Measurements from ENCODE around the gene SCYGR5.

The SCYGR5 gene

GRCh38 chr2:227630322-227630721 lies 36.3 kb upstream of the SCYGR5 start:
- FAIRE-seq, result no peak
- no peak for DNase-seq (ENCODE audit: insufficient read length, low spot score)
- TF ChIP-seq CTCF (IDR thresholded peaks at IDR 0.05; ENCODE audit: insufficient read depth, missing control alignments), result no peak

GRCh38 chr2:227632827-227633226 lies 33.8 kb upstream of the SCYGR5 start:
- FAIRE-seq, result no peak
- TF ChIP-seq CTCF (IDR thresholded peaks at IDR 0.05; ENCODE audit: insufficient read depth, missing control alignments), result no peak
- DNase-seq (ENCODE audit: insufficient read length, low spot score), result no peak

- DNase-seq (ENCODE audit: insufficient read length, low spot score) (no peak), FAIRE-seq (no peak)
- no peak for TF ChIP-seq CTCF (IDR thresholded peaks at IDR 0.05; ENCODE audit: insufficient read depth, missing control alignments)
Observed at GRCh38 chr2:227634201-227634600, 32.4 kb upstream of the SCYGR5 start.

- TF ChIP-seq CTCF (IDR thresholded peaks at IDR 0.05; ENCODE audit: insufficient read depth, missing control alignments), result no peak
- FAIRE-seq, result no peak
Observed at GRCh38 chr2:227642656-227643055, 23.9 kb upstream of the SCYGR5 start.

GRCh38 chr2:227643990-227644551 lies 22.5 kb upstream of the SCYGR5 start:
- no peak for FAIRE-seq
- no peak for DNase-seq (ENCODE audit: insufficient read length, low spot score)
- no peak for TF ChIP-seq CTCF (IDR thresholded peaks at IDR 0.05; ENCODE audit: insufficient read depth, missing control alignments)

More at GRCh38 chr2:227642656-227643055, 23.9 kb upstream of the SCYGR5 start:
- no peak for DNase-seq (ENCODE audit: insufficient read length, low spot score)

- DNase-seq (ENCODE audit: insufficient read length, low spot score), result no peak
- no peak for TF ChIP-seq CTCF (IDR thresholded peaks at IDR 0.05; ENCODE audit: insufficient read depth, missing control alignments)
- FAIRE-seq, result no peak
Observed at GRCh38 chr2:227653419-227653818, 13.2 kb upstream of the SCYGR5 start.

GRCh38 chr2:227654426-227654825 lies 12.2 kb upstream of the SCYGR5 start:
- DNase-seq (ENCODE audit: insufficient read length, low spot score) (no peak), FAIRE-seq (no peak)
- no peak for TF ChIP-seq CTCF (IDR thresholded peaks at IDR 0.05; ENCODE audit: insufficient read depth, missing control alignments)
